Endodermal cell (in vitro differentiated cells): ENCODE data around the gene FAM221B. TPM values are rescaled to one million over a fixed set of nuclear protein-coding genes. Genes with fewer than 3 reads are reported as not detected.

ENCODE experiments used
- DNase-seq: peaks from one replicate; pipeline ENCODE4 v3.0.0-alpha.2; 2017
- H3K27ac ChIP-seq: 2 replicates; pipeline ENCODE4 v1.5.1; 2013; ENCODE audit warnings: mild to moderate bottlenecking, low read depth, low read length, moderate library complexity
- H3K27me3 ChIP-seq: 2 replicates; pipeline ENCODE4 v1.6.1; 2013; ENCODE audit warnings: mild to moderate bottlenecking, low read length, moderate library complexity; ENCODE audit not compliant: insufficient read depth, control insufficient read depth, poor library complexity, severe bottlenecking
- H3K36me3 ChIP-seq: 2 replicates; pipeline ENCODE4 v1.7.0; 2013; ENCODE audit warnings: mild to moderate bottlenecking, low read length, moderate library complexity; ENCODE audit not compliant: control insufficient read depth, insufficient read depth
- H3K4me1 ChIP-seq: one replicate; pipeline ENCODE4 v1.7.0; 2013; ENCODE audit warnings: low read length; ENCODE audit not compliant: control insufficient read depth, insufficient read depth
- H3K4me3 ChIP-seq: 2 replicates; pipeline ENCODE4 v1.5.1; 2013; ENCODE audit warnings: mild to moderate bottlenecking, low read length, moderate library complexity
- H3K9ac ChIP-seq: 2 replicates; pipeline ENCODE4 v1.6.1; 2013; ENCODE audit warnings: mild to moderate bottlenecking, low read length, moderate library complexity; ENCODE audit not compliant: poor library complexity, severe bottlenecking; ENCODE audit errors: extremely low read depth
- H3K9me3 ChIP-seq: 2 replicates; pipeline ENCODE4 v1.6.1; 2013; ENCODE audit warnings: mild to moderate bottlenecking, low read length, moderate library complexity; ENCODE audit not compliant: control insufficient read depth
- H3K27ac Mint-ChIP-seq: 2 replicates; pipeline ENCODE4 v1.8.0; 2020; ENCODE audit warnings: mixed read lengths
- H3K27me3 Mint-ChIP-seq: 2 replicates; pipeline ENCODE4 v1.8.0; 2021; ENCODE audit warnings: mild to moderate bottlenecking, mixed read lengths; ENCODE audit not compliant: insufficient read depth
- H3K36me3 Mint-ChIP-seq: 2 replicates; pipeline ENCODE4 v1.8.0; 2020; ENCODE audit warnings: low read depth, mixed read lengths
- H3K4me1 Mint-ChIP-seq: 2 replicates; pipeline ENCODE4 v1.8.0; 2020; ENCODE audit warnings: mixed read lengths
- H3K4me3 Mint-ChIP-seq: 2 replicates; pipeline ENCODE4 v1.8.0; 2020; ENCODE audit warnings: mild to moderate bottlenecking, moderate library complexity, mixed read lengths
- H3K9me3 Mint-ChIP-seq: 2 replicates; pipeline ENCODE4 v1.8.0; 2020; ENCODE audit warnings: mild to moderate bottlenecking, mixed read lengths
- WGBS, 2 experiments: methylation state at CpG; one replicate each; pipeline versions ENCODE4 v1.1.5 to v1.1.7; 2013; ENCODE audit warnings: missing lambda C conversion rate in 2 of 2, mixed read lengths in 1 of 2; ENCODE audit not compliant: insufficient coverage in 1 of 2, insufficient read length in 1 of 2; 5-methylcytosine and 5-hydroxymethylcytosine counted together
- total RNA-seq, 2 donors: library from RNA; stranded (reverse); fragmentation: NEBNext Ultra II Directional in 1 of 2; extraction: Animal tissue kit (Norgen Biotek cat#: 25700) in 1 of 2; gene quantifications; 2 replicates in 1 of 2; 3 replicates in 1 of 2; pipeline ENCODE4 v1.2.1, GENCODE V29; 2021
- TF ChIP-seq, protein P1 (sequence below): fragments of 200-600 bp; sonication (generic); conservative IDR thresholded peaks from 2 replicates; pipeline ENCODE4 v1.5.0; 2021; ENCODE audit warnings: antibody characterized with exemption, mild to moderate bottlenecking

Gene FAM221B
- total RNA-seq, 2 donors from 2014 or later, result 0.22 TPM; not detected in 1

DNA sequence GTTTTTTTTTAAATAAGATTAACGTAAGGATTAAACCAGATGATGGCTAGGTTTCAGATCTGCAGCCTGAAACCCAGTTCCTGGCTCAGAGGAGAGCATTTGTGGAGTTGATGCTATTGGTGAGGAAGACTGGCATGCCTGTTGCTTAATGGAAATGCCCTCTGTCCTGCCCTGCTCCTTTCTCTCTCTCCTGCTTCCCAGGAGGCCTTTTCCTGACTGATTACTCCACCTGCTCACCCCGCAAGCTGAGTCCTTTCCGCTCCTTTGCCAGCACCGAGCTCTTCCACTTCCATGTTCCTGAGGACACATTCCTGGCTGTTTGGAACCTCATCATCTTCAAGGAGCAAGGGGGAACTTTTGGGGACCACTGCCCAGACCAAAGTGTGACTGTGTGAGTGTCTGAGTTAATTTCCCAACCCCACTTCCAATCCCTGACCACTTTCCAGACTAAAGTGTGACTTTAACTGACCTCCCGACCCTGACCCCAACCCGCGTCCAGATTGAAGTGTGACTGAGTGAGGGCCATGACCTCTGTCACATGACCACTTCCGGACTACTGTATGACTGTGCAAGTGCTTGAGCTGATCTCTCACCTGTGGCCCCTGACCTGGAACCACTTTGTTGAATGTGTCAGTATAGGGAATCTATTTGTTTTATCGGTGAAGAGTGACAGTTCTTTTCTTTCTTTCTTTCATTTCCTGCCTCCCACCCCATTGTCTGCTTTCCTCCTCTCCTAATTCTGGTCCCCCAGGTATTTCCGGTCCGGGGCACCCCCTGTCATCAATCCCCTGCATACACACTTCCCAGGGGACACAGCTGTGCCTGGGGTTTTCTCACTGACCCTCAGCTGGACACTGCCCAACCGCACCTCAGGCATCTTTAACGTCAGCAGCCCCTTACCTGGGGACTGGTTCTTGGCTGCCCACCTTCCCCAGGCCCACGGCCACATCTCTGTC lies 6.0 kb upstream of the FAM221B start:
- peaks cover 20% of the 10 kb centered on the region for H3K27me3 Mint-ChIP-seq
- Histone ChIP-seq H3K9ac (no peak overlapping the region), H3K27me3 (no peaks in the 10 kb centered on the region), H3K4me3 (no peak overlapping the region), H3K9me3 (no peaks in the 10 kb centered on the region), H3K36me3 (no peaks in the 10 kb centered on the region), H3K4me1 (no peaks in the 10 kb centered on the region), H3K27ac (no peak overlapping the region)
- H3K36me3 Mint-ChIP-seq, result no peaks in the 10 kb centered on the region
- H3K27ac Mint-ChIP-seq, result no peak overlapping the region
- TF ChIP-seq, protein P1, sequence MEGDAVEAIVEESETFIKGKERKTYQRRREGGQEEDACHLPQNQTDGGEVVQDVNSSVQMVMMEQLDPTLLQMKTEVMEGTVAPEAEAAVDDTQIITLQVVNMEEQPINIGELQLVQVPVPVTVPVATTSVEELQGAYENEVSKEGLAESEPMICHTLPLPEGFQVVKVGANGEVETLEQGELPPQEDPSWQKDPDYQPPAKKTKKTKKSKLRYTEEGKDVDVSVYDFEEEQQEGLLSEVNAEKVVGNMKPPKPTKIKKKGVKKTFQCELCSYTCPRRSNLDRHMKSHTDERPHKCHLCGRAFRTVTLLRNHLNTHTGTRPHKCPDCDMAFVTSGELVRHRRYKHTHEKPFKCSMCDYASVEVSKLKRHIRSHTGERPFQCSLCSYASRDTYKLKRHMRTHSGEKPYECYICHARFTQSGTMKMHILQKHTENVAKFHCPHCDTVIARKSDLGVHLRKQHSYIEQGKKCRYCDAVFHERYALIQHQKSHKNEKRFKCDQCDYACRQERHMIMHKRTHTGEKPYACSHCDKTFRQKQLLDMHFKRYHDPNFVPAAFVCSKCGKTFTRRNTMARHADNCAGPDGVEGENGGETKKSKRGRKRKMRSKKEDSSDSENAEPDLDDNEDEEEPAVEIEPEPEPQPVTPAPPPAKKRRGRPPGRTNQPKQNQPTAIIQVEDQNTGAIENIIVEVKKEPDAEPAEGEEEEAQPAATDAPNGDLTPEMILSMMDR, result no peak
- peaks cover 6% of the 10 kb centered on the region for H3K4me1 Mint-ChIP-seq
- H3K4me3 Mint-ChIP-seq, result no peak overlapping the region
- no peak for DNase-seq
- no peaks in the 10 kb centered on the region for H3K9me3 Mint-ChIP-seq
- 92 to 98% methylated on average over 8 to 14 of the region's 14 CpGs for WGBS, 2 experiments

DNA sequence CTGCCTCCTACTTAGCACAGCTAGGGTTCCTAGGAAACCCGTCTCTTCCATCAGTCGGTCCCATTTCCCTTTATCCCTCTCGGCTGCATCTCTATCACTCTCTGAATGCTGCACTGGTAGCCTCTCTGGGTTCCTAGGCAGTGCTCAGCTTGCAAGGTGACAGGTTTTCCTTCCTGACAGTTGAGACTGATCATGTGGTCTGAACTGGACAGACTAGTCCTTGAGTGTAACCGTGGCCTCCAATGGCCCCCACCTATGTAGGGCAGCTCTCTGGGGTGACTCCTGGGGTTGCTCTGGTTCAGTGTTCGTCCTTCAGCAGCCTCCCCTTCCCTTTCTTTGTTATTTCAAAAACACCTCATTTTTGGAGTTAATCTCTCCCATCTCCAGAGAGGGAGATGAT lies 4.3 kb upstream of the FAM221B start:
- H3K4me1 Mint-ChIP-seq, result peaks cover 10% of the 10 kb centered on the region
- no peak overlapping the region for H3K4me3 Mint-ChIP-seq
- no peak overlapping the region for H3K27ac Mint-ChIP-seq
- Histone ChIP-seq H3K9me3 (no peaks in the 10 kb centered on the region), H3K4me1 (no peaks in the 10 kb centered on the region), H3K9ac (no peak overlapping the region), H3K4me3 (no peak overlapping the region), H3K27ac (no peak overlapping the region), H3K36me3 (no peaks in the 10 kb centered on the region), H3K27me3 (no peaks in the 10 kb centered on the region)
- no peaks in the 10 kb centered on the region for H3K9me3 Mint-ChIP-seq
- DNase-seq, result no peak
- 86 to 92% methylated on average over 4 to 5 of the region's 5 CpGs for WGBS, 2 experiments
- TF ChIP-seq, protein P1, result no peak
- no peaks in the 10 kb centered on the region for H3K36me3 Mint-ChIP-seq
- H3K27me3 Mint-ChIP-seq, result peaks cover 9% of the 10 kb centered on the region

- WGBS, 2 experiments, result 86 to 97% methylated on average over 3 to 4 of the region's 4 CpGs
- H3K4me1 Mint-ChIP-seq, result peaks cover 12% of the 10 kb centered on the region
- H3K4me3 Mint-ChIP-seq, result no peak overlapping the region
These were observed 2.5 kb upstream of the FAM221B start for GRCh38 chr9:35831040-35831439.

More at GRCh38 chr9:35831040-35831439, 2.5 kb upstream of the FAM221B start:
- TF ChIP-seq, protein P1, result no peak
- Histone ChIP-seq H3K4me3 (no peak overlapping the region), H3K27me3 (no peaks in the 10 kb centered on the region), H3K27ac (no peak overlapping the region), H3K9ac (no peak overlapping the region), H3K4me1 (no peaks in the 10 kb centered on the region), H3K9me3 (no peaks in the 10 kb centered on the region), H3K36me3 (no peaks in the 10 kb centered on the region)
- Mint-ChIP-seq H3K27me3 (peaks cover 8% of the 10 kb centered on the region), H3K36me3 (no peaks in the 10 kb centered on the region), H3K9me3 (no peaks in the 10 kb centered on the region), H3K27ac (no peak overlapping the region)
- DNase-seq, result no peak
